Astrocyte of the hippocampus (primary cell): Measurements from ENCODE around the gene UNC45B.
A peak's percentile ranks its signal among the peaks of the same experiment; 100 is the strongest.
"Not testable (repeated sequence)": the region's sequence is repeated elsewhere in the genome, so short reads cannot be mapped to it uniquely, and the experiment has no call there.

Experiments
- DNase-seq: peaks from one replicate; pipeline ENCODE4 v3.0.0; 2011; ENCODE audit warnings: low read depth, low spot score

The UNC45B gene

GRCh38 chr17:35214631-35215273, 67.1 kb downstream of the UNC45B start:
- no peak for DNase-seq

GRCh38 chr17:35217107-35217506, 69.5 kb downstream of the UNC45B start:
- DNase-seq: no peak

GRCh38 chr17:35218915-35219314, 71.3 kb downstream of the UNC45B start:
- DNase-seq: no peak

GRCh38 chr17:35222452-35222851, 74.8 kb downstream of the UNC45B start:
- no peak for DNase-seq

- no peak for DNase-seq
Observed at GRCh38 chr17:35224436-35224835, 76.8 kb downstream of the UNC45B start.

GRCh38 chr17:35227546-35227945, 79.9 kb downstream of the UNC45B start:
- no peak for DNase-seq

- DNase-seq: no peak
Observed at GRCh38 chr17:35229638-35230037, 82.0 kb downstream of the UNC45B start.

- DNase-seq: not testable (repeated sequence)
Observed at GRCh38 chr17:35234315-35234714, 86.7 kb downstream of the UNC45B start.

- DNase-seq: no peak
Observed at GRCh38 chr17:35235289-35235688, 87.7 kb downstream of the UNC45B start.

- no peak for DNase-seq
Observed at GRCh38 chr17:35235917-35236316, 88.3 kb downstream of the UNC45B start.

GRCh38 chr17:35236821-35237220, 89.2 kb downstream of the UNC45B start:
- DNase-seq: peak; percentile 33

- DNase-seq: no peak
Observed at GRCh38 chr17:35238821-35239220, 91.2 kb downstream of the UNC45B start.
